ENCODE measurements around the gene SLC10A3. TPM values are rescaled to one million over a fixed set of nuclear protein-coding genes. Genes with fewer than 3 reads are reported as not detected.

The SLC10A3 gene
- total and polyA plus RNA-seq, 2 donors (not counting 1 experiment from before 2014, with no cell fraction given), result 17.9 to 36.9 TPM

DNA sequence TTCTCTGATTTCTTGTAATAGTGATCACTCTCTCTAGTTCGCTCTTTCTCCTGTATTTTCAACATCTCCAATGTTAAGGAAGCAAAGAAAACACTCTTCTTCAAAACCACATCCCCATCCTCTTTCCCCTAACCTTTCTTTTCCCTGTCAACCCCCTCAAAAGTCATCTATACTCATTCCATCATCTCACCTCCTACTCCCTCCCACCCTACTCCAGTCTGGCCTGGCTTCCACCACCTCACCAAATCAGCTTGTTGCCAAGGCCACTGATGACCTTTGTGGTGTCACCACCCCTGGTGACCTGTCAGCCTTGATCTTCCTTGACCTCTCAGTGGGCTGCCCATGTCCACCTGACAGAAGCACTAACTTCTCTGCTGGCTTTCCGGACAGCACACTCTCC, 23.3 kb upstream of the SLC10A3 start:
- Histone ChIP-seq H2AFZ (ENCODE audit: insufficient read depth, low read depth, low read length, poor library complexity, severe bottlenecking) (no peak overlapping the region), H3K79me2 (ENCODE audit: control insufficient read depth, insufficient read depth, low read length) (peaks cover 6% of the 10 kb centered on the region), H3K9ac (ENCODE audit: low read length) (no peak overlapping the region), H3K4me2 (replicated peaks; ENCODE audit: low read depth, low read length, poor library complexity, severe bottlenecking) (no peak overlapping the region), H3K9me3 (ENCODE audit: control extremely low read depth in 1 of 3, control insufficient read depth in 2 of 3, insufficient read depth in 1 of 3, low read length in 2 of 3) (peaks cover 0 to 3% (median 0%) of the 10 kb centered on the region in 3 donors), H3K27me3 (replicated peaks in 1 of 4; ENCODE audit: control extremely low read depth in 1 of 4, control insufficient read depth in 3 of 4, insufficient read depth in 4 of 4, low read length in 3 of 4) (no peaks in the 10 kb centered on the region), H3K4me1 (ENCODE audit: control insufficient read depth in 2 of 2, insufficient read depth in 2 of 2, low read length in 2 of 2) (peaks cover 4 to 23% of the 10 kb centered on the region in 2 donors), H3K4me3 (ENCODE audit: control extremely low read depth in 1 of 5, extremely low read depth in 1 of 5, insufficient read depth in 1 of 5, low read depth in 2 of 5, low read length in 4 of 5) (no peak overlapping the region), H4K20me1 (ENCODE audit: control insufficient read depth, insufficient read depth, low read length, poor library complexity, severe bottlenecking) (no peaks in the 10 kb centered on the region), H3K36me3 (replicated peaks in 1 of 2; ENCODE audit: control extremely low read depth in 1 of 2, control insufficient read depth in 1 of 2, extremely low read depth in 1 of 2, insufficient read depth in 2 of 2, low read length in 1 of 2) (peaks cover 0 to 11% of the 10 kb centered on the region in 2 experiments), H3K27ac (ENCODE audit: low read length in 2 of 2) (no peak overlapping the region)
- no peak for DNase-seq
- peaks cover 20% of the 10 kb centered on the region for H3K4me1 Mint-ChIP-seq
- TF ChIP-seq, protein P1, sequence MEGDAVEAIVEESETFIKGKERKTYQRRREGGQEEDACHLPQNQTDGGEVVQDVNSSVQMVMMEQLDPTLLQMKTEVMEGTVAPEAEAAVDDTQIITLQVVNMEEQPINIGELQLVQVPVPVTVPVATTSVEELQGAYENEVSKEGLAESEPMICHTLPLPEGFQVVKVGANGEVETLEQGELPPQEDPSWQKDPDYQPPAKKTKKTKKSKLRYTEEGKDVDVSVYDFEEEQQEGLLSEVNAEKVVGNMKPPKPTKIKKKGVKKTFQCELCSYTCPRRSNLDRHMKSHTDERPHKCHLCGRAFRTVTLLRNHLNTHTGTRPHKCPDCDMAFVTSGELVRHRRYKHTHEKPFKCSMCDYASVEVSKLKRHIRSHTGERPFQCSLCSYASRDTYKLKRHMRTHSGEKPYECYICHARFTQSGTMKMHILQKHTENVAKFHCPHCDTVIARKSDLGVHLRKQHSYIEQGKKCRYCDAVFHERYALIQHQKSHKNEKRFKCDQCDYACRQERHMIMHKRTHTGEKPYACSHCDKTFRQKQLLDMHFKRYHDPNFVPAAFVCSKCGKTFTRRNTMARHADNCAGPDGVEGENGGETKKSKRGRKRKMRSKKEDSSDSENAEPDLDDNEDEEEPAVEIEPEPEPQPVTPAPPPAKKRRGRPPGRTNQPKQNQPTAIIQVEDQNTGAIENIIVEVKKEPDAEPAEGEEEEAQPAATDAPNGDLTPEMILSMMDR (IDR thresholded peaks at IDR 0.05), result no peak
- TF ChIP-seq EZH2 (IDR thresholded peaks at IDR 0.05; ENCODE audit: borderline replicate concordance, insufficient read depth, low read depth, low read length, poor library complexity, severe bottlenecking), result no peak
- ChIA-PET CTCF (interaction anchor here (1.2 to 1.3 kb wide), 2 partner anchors 23 to 115 kb away, joined by 3 to 4 read pairs; partner anchors contain the start of gene SLC10A3), POLR2A (interaction anchor here (0.7 kb wide), 1 partner anchor 22 kb away, joined by 3 read pairs; no protein-coding TSS in a partner anchor)
- H3K27me3 Mint-ChIP-seq, result no peaks in the 10 kb centered on the region
- H3K9me3 Mint-ChIP-seq (ENCODE audit: insufficient read depth), result no peaks in the 10 kb centered on the region
- intact Hi-C loops (cut with micrococcal nuclease), result no loop called here
- 100% methylated on average over 1 of the region's 2 CpGs for WGBS (ENCODE audit: insufficient coverage)
- peak overlapping the region; percentile 57 for H3K4me3 Mint-ChIP-seq
- H3K27ac Mint-ChIP-seq, result no peak overlapping the region
- ATAC-seq (ENCODE audit: low read depth), result no peak

DNA sequence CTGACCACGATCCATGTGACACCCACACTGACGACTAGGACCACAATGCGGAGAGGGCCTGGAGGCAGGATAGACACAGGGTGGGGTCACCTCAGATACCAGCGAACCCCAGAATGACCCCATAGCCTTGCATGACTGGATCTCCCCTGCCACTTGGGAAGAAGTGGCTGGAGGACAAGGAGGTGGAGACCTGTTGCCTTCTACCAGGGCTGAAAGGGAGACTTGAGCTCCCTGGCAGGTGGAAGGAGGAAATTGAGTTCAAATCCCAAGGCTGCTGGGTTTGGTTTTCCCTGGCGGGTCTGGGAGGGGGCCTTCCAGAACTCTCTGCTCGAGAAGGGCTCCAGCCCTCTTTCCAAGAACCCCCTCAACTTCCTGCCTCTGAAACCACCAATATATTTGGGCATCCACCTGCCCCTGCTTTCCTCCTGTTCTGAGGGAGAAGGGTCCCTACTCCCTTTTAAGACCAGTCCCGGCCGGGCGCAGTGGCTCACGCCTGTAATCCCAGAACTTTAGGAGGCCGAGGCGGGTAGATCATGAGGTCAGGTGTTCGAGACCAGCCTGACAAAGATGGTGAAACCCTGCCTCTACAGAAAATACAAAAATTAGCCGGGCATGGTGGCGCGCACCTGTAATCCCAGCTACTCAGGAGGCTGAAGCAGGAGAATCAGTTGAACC, 22.6 kb upstream of the SLC10A3 start:
- CTCF ChIA-PET, result interaction anchor here (1.2 to 1.3 kb wide), 2 partner anchors 22 to 114 kb away, joined by 3 to 4 read pairs; partner anchors contain the start of gene SLC10A3

More for the DNA sequence above, 22.6 kb upstream of the SLC10A3 start:
- peaks cover 20% of the 10 kb centered on the region for H3K4me1 Mint-ChIP-seq
- no peaks in the 10 kb centered on the region for H3K9me3 Mint-ChIP-seq (ENCODE audit: insufficient read depth)
- H3K27me3 Mint-ChIP-seq, result no peaks in the 10 kb centered on the region
- Histone ChIP-seq H3K27me3 (replicated peaks in 1 of 4; ENCODE audit: control extremely low read depth in 1 of 4, control insufficient read depth in 3 of 4, insufficient read depth in 4 of 4, low read length in 3 of 4) (no peaks in the 10 kb centered on the region), H3K4me2 (replicated peaks; ENCODE audit: low read depth, low read length, poor library complexity, severe bottlenecking) (no peak overlapping the region), H3K4me1 (ENCODE audit: control insufficient read depth in 2 of 2, insufficient read depth in 2 of 2, low read length in 2 of 2) (peaks cover 4 to 23% of the 10 kb centered on the region in 2 donors), H2AFZ (ENCODE audit: insufficient read depth, low read depth, low read length, poor library complexity, severe bottlenecking) (no peak overlapping the region), H3K4me3 (ENCODE audit: control extremely low read depth in 1 of 5, extremely low read depth in 1 of 5, insufficient read depth in 1 of 5, low read depth in 2 of 5, low read length in 4 of 5) (no peak overlapping the region), H4K20me1 (ENCODE audit: control insufficient read depth, insufficient read depth, low read length, poor library complexity, severe bottlenecking) (no peaks in the 10 kb centered on the region), H3K79me2 (ENCODE audit: control insufficient read depth, insufficient read depth, low read length) (peaks cover 6% of the 10 kb centered on the region), H3K9me3 (ENCODE audit: control extremely low read depth in 1 of 3, control insufficient read depth in 2 of 3, insufficient read depth in 1 of 3, low read length in 2 of 3) (peaks cover 0 to 3% (median 0%) of the 10 kb centered on the region in 3 donors), H3K9ac (ENCODE audit: low read length) (no peak overlapping the region), H3K27ac (ENCODE audit: low read length in 2 of 2) (no peak overlapping the region), H3K36me3 (replicated peaks in 1 of 2; ENCODE audit: control extremely low read depth in 1 of 2, control insufficient read depth in 1 of 2, extremely low read depth in 1 of 2, insufficient read depth in 2 of 2, low read length in 1 of 2) (peaks cover 0 to 15% of the 10 kb centered on the region in 2 experiments)
- H3K4me3 Mint-ChIP-seq, result no peak overlapping the region
- DNase-seq (no peak), ATAC-seq (ENCODE audit: low read depth) (no peak)
- TF ChIP-seq EZH2 (IDR thresholded peaks at IDR 0.05; ENCODE audit: borderline replicate concordance, insufficient read depth, low read depth, low read length, poor library complexity, severe bottlenecking), result no peak
- TF ChIP-seq, protein P1 (IDR thresholded peaks at IDR 0.05), result no peak
- POLR2A ChIA-PET, result interaction anchor here (0.7 kb wide), 1 partner anchor 21 kb away, joined by 3 read pairs; no protein-coding TSS in a partner anchor
- intact Hi-C loops (cut with micrococcal nuclease), result no loop called here
- H3K27ac Mint-ChIP-seq, result no peak overlapping the region
- 100% methylated on average over 10 of the region's 16 CpGs for WGBS (ENCODE audit: insufficient coverage)

Measured in B cell (primary cell).